ENCODE data around the gene POU6F2.

DNA sequence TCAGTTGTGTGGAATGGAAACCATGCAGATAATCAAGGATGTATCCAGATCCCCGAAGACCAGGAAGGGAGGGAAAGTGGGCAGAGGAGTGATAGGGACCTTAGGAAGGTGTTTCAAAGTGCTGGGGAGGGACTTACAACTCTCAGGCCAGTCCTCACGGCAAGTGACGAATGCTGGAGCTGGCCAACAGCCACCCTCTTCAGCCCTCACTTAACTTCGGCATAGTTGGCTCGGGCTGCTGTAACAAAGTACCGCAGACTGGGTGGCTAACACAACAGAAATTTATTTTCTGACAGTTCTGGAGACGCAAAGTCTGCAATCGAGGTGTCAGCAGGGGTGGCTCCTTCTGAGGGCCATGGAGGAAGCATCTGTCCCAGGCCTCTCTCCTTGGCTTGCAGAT is 322.6 kb downstream of the POU6F2 start:
- TF ChIP-seq EZH2 (IDR thresholded peaks at IDR 0.05; ENCODE audit: insufficient read depth, poor library complexity, severe bottlenecking) (no peak), EZH2phosphoT487 (IDR thresholded peaks at IDR 0.05; ENCODE audit: insufficient read depth, low read depth) (no peak)
